Activated CD4-positive, alpha-beta T cell treated with anti-CD3 and anti-CD28 coated beads, Interleukin-2, amount 50 U/mL, for 16 hours (primary cell): Measurements from ENCODE around the gene WWOX.
A peak's percentile ranks its signal among the peaks of the same experiment; 100 is the strongest.

Experiments used
- DNase-seq: peaks from one replicate; pipeline ENCODE4 v3.0.0-alpha.2; 2020

The WWOX gene

GRCh38 chr16:78235168-78235800 is 135.8 kb downstream of the WWOX start:
- peak; percentile 74 for DNase-seq

- DNase-seq, result no peak
Measured at GRCh38 chr16:78235876-78236275, 136.4 kb downstream of the WWOX start.

DNA sequence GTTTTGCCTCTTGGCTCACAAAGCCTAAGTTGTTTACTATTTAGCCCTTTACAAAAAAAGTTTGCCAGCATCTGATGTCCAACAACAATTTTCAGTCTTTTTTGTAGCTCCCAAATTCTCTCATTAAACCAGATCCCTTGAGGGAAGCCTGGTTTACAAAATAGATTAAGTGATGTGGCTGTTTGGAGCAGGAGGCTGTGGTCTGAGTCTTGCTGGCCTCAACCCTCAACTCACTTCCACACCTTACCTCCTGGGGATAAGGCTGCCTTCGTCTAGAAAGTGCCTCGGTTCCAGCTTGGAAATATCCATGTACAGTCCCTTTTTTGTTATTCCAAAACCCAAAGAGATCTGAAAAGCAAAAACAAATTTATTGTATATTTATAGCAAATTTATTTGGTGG is 138.4 kb downstream of the WWOX start:
- no peak for DNase-seq

- DNase-seq, result no peak
Measured at GRCh38 chr16:78240459-78241222, 141.2 kb downstream of the WWOX start.

DNA sequence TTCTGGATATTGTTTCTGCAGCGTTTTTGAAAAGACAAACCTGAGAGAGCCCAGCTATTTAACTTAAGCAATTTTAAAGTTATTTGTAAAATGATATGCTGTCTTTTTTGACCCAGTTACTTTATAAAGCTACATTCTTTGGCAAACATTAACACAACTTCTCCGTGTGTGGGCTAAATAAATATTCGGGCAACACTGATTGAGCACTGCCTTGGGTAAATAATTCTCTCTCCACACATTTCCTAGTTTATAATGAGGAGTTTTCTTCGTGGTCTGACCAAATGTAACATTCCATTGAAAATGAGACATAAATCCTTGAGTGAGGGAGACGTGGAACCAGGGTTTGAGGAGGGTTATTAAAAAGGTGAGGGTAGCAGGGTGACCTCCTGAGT is 142.8 kb downstream of the WWOX start:
- no peak for DNase-seq

GRCh38 chr16:78244131-78244895 is 144.9 kb downstream of the WWOX start:
- no peak for DNase-seq

- no peak for DNase-seq
Measured at GRCh38 chr16:78246559-78246958, 147.1 kb downstream of the WWOX start.

DNA sequence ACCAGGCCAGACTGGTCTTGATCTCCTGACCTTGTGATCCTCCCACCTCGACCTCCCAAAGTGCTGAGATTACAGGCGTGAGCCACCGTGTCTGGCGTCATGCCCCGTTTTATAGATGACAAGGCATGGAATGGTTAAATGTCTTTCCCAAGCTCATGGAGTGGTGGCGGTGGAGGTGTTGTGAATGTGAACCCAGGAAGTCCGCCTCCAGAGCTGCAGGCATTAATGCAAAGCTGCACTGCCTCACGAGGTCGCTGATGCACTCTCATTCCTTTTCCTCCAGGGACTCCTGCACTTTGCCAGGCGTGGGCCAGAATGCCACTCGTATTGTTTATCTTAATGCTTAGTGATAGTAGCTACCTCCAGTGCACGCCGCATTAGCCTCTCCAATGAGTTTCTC is 149.6 kb downstream of the WWOX start:
- DNase-seq, result no peak

DNA sequence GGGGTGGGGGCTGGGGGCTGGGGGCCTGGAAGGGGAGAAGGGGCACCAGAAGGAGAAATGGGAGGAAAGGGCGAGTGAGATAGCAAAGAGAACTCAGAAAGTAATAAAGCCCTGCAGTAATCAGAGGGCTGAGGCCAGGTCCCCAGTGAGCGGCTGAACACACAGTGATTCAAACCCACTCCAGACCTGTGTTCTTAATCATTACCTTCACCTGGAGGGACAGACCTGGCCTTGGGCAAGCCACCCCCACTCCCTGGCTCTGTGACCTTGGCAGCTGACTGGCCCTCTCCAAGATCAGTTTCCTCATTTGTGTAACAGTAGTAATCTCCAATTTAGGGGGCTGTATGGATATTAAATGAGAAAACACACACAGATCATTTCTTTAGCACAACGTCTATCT is 150.4 kb downstream of the WWOX start:
- no peak for DNase-seq

- no peak for DNase-seq
Measured at GRCh38 chr16:78251115-78251514, 151.7 kb downstream of the WWOX start.

- DNase-seq, result no peak
Measured at GRCh38 chr16:78252757-78253156, 153.3 kb downstream of the WWOX start.

DNA sequence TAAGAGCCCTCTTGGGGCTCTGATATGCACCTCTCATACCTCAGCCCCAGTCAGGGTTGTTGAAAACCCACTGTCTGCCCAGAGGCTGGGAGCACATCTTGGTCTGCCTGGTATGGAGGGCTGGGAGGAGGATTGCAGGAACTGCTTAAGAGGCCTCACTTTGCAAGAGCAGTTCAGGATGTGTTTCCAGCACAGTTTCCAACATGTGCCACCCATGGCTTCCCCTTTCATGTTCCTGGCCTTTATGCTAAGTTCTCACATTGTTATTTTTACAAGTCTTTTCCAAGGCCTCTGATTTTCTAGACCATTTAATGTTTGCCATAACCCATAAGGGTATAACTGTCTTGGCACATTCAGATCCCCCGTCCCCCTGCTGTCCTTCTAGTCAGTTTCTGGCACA is 155.4 kb downstream of the WWOX start:
- no peak for DNase-seq

- no peak for DNase-seq
Measured at GRCh38 chr16:78256686-78257375, 157.4 kb downstream of the WWOX start.

GRCh38 chr16:78257376-78257728 is 157.9 kb downstream of the WWOX start:
- DNase-seq, result no peak

DNA sequence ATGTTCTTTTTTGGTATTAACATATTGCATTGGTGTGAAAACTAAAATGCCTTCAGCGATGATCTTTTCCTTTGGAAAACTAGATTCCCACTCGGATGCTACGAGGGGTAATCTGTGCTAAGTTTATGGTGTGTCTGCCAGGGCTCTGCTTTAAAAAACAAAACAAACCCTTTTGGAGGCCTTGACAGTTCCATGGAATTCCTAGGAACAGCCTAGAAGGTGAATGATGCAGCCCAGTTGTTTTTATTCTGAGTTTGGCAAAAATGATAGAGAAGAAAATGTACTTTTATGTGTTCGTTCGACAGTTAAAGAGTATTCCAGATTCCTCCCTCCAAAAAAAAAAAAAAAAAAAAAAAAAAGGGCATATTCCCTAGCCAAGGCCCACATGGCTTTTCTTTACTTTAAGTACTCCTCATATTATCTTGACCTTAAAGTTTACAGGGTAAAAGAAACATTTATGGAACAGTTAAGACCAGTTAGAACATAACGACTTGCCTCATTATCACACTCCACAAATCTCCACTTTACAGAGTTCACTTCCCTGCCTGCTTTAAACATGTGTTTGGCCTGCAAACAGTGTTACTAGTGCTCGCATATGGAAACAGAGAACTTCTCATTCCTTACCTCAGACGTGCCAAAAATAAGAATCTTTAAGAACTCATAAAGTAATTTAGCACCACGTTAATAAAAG is 159.1 kb downstream of the WWOX start:
- DNase-seq, result no peak

DNA sequence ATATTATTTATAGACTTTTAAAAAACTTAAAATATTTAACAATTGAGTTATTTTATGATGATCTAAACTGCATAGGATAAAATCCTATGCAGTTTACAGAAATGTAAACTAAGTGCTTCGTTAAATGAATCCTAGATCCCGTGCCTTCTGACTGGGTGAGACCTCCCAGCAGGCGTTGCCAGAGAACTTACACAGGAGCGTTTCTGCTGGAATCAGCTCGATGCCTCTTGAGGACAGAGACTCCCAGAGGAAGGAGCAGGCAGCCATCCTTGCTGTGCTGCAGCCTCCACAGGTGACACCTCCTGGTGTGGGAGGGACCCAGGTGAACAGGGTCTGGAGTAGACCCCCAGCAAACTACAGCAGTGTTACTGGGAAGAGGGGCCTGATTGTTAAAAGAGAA is 160.4 kb downstream of the WWOX start:
- no peak for DNase-seq

DNA sequence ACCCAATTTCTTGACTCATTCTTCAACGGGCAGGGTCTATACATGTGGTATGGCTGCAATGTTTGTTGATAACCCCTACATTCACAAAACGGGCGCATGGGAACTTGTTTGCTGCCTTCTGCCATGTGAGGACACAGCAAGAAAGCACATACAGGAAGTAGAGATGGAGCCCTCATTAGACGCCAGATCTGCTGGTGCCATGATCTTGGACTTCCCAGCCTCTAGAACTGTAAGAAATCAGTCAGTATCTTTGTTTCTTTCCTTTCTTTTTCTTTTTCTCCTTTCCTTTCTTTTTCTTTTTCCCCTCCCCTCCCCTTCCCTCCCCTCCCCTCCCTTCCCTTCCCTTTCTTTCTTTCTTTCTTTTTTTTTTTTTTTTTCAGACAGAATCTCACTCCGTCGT is 165.2 kb downstream of the WWOX start:
- DNase-seq, result no peak

GRCh38 chr16:78269256-78269655 is 169.8 kb downstream of the WWOX start:
- DNase-seq, result no peak

GRCh38 chr16:78271981-78272380 is 172.5 kb downstream of the WWOX start:
- DNase-seq, result no peak

- DNase-seq, result no peak
Measured at GRCh38 chr16:78274771-78275170, 175.3 kb downstream of the WWOX start.

DNA sequence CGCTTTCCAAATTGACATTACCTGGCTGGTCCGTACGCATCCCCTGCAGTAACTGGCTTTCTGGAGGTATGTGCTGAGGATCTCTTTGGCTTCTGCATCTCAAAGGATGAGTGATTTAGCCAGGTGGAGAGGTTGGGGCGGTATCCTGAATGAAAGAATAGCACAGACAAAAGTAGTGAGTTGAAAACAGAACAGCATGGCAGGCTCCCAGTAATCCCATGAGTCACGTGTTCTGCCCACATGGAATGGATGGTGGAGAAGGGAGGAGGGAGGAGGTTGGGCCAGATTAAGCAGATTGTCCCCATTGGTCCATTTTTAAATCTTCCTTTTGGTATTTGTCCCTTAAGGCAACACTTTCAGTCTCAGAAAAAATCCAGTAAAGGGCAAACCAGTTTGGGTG is 176.0 kb downstream of the WWOX start:
- DNase-seq, result no peak

GRCh38 chr16:78277321-78278055 is 178.0 kb downstream of the WWOX start:
- no peak for DNase-seq
